ENCODE data around the gene CA14.

DNA sequence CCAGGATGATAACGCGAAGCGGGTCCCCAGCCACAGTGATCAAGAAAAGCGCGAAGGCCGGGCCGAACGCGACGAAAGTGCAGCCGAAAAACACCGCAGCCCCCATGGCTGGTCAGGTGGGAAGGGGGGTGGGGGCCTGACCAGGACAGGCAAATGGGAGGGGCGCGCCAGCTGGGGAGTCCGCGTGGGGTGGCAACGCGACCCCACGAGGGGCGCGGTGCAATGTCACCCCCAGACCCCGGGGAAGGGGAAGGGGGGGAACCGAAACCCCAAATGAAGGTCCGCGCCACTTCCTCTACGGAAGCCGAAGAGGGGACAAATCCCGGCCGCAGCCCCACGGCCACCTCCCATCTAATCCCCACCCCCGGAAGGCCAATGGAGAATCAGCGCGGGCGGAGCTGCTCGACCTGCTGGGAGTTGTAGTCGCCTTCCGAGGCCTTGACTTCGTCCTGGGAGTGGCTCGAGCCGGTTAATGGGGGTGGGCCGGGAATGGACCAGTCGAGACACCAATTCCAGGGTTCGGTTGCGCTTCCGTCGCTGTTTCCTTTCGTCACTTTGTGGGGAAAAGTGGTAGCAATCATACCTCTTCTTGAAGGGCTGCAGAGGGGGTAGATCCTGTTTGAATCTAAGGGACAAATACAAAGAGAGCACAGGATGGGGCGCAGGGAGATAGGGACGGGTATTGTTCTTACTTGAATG, 11.3 kb downstream of the CA14 start, which contains the start of gene APH1A:
- TF ChIP-seq POLR2A (IDR thresholded peaks at IDR 0.05) (peak; percentile 46 to 65), EP300 (IDR thresholded peaks at IDR 0.05) (peak; percentile 85 to 90)
